HG02970 (cell line): ENCODE data around the gene OR51T1.

ENCODE experiments used
- ATAC-seq: cut with Tn5 transposase; IDR thresholded peaks from one replicate; pipeline ENCODE4 v1.9.1; 2021; ENCODE audit warnings: mild to moderate bottlenecking, moderate library complexity, moderate number of reproducible peaks; ENCODE audit not compliant: unreplicated experiment, low FRiP score

The OR51T1 gene

DNA sequence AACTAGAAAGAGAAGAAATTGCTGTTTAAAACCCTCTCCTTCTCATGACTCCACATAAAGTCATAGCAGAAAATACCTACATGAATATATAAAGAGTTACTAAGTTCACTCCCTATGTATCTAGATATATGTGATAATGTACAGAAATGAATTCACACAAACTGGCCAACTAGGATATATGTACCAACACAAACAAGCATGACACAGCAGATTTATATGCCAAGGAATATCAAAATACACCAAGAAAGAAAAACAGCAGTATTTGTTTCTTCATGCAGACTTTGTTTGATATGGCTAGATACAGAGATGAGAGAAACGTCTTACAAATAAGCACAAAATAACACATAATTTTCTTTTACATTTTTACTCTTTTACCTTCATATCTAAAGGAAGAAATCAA is 40.6 kb downstream of the OR51T1 start:
- no peak for ATAC-seq

DNA sequence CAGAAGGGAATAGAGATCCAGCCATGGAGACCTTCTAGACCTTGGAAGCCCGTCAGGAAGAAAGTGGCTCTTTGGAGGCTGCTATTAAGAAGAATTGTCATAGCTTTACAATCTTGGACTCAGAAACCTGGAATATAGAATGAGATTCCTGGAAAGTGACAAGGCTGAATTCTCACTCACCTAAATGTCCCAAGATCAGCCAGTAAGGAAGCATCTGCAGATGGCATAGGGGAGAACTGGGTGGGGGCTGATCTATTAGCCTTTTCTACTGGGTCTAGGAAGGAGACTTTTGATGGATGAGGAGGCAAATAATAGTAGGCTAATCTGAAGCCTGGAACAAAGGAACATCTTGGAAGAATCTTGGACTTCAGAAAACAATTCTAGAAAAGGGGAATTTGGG is 42.5 kb downstream of the OR51T1 start, which contains the start of gene OR51G1:
Gene OR51G1 (minus strand): TSS at position 101 of the 400 bp plus-strand sequence. CDS start 0 bp downstream, at position 101.
- ATAC-seq: no peak

DNA sequence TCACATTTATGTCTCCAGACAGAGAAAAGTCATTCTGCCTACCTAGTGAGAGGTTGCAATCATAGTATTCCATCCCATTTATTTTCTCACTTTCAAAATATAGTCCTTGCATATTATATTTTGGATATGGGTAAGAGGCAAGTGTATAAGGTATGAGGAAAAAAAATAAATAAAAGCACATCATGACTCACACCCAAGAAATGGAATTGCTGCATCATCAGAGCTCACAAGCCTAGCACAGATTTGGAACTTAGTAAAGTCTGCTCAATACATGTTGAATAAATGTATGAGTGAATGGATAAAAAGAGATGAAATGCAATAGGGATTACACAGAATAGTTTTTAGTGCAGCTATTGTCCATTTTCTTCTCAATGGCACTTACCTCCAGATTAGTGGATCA is 44.9 kb downstream of the OR51T1 start:
- no peak for ATAC-seq
